ENCODE measurements around the gene ZDHHC16.
A peak's percentile ranks its signal among the peaks of the same experiment; 100 is the strongest.

- TF ChIP-seq POLR2A (IDR thresholded peaks at IDR 0.05) = peak; percentile 87
- peak in 2 of 4 experiments; percentile 28 to 36 for TF ChIP-seq CTCF (IDR thresholded peaks at IDR 0.05)
Observed at GRCh38 chr10:97445722-97446639, at the start of gene ZDHHC16, which contains the start of gene EXOSC1.
